ENCODE results near the gene VANGL2. TPM values are rescaled to one million over a fixed set of nuclear protein-coding genes. Genes with fewer than 3 reads are reported as not detected.
A peak's percentile ranks its signal among the peaks of the same experiment; 100 is the strongest.

Gene VANGL2
- total and polyA plus RNA-seq, 7 donors = 0.18 to 0.94 (median 0.44) TPM

- ATAC-seq (no peak), DNase-seq (no peak)
- intact Hi-C loops (cut with DNase I) = no loop called here
- Histone ChIP-seq H3K27ac (no peak overlapping the region), H3K4me3 (no peak overlapping the region), H3K4me1 (no peaks in the 10 kb centered on the region), H3K9me3 (no peaks in the 10 kb centered on the region), H3K27me3 (ENCODE audit: insufficient read depth in 3 of 3, low read length in 2 of 3) (peaks cover 0 to 11% (median 2%) of the 10 kb centered on the region in 3 donors), H3K36me3 (ENCODE audit: insufficient read depth in 1 of 2, low read depth in 1 of 2) (no peaks in the 10 kb centered on the region)
- WGBS, 3 donors = 94 to 95% (median 95%) methylated on average over 8 of the region's 8 CpGs
- no peak for TF ChIP-seq CTCF (IDR thresholded peaks at IDR 0.05)
Measured at GRCh38 chr1:160394673-160395072, 5.7 kb upstream of the VANGL2 start.

- Histone ChIP-seq H3K27ac (no peak overlapping the region), H3K36me3 (ENCODE audit: insufficient read depth in 1 of 2, low read depth in 1 of 2) (no peaks in the 10 kb centered on the region), H3K27me3 (ENCODE audit: insufficient read depth in 3 of 3, low read length in 2 of 3) (peaks cover 0 to 32% (median 7%) of the 10 kb centered on the region in 3 donors), H3K9me3 (no peaks in the 10 kb centered on the region), H3K4me3 (no peak overlapping the region), H3K4me1 (peaks cover 4% of the 10 kb centered on the region)
- TF ChIP-seq CTCF (IDR thresholded peaks at IDR 0.05) = no peak
- WGBS, 3 donors = 52 to 63% (median 55%) methylated on average over 1 of the region's 1 CpG
- intact Hi-C loops (cut with DNase I) = no loop called here
- DNase-seq (no peak), ATAC-seq (no peak)
Measured at GRCh38 chr1:160397651-160398050, 2.7 kb upstream of the VANGL2 start.

GRCh38 chr1:160398823-160399222 is 1.5 kb upstream of the VANGL2 start:
- H3K27ac ChIP-seq = no peak overlapping the region
- intact Hi-C loops (cut with DNase I) = no loop called here
- no peak for ATAC-seq
- no peak for DNase-seq
- H3K4me3 ChIP-seq = no peak overlapping the region
- TF ChIP-seq CTCF (IDR thresholded peaks at IDR 0.05) = no peak
- no peaks in the 10 kb centered on the region for H3K9me3 ChIP-seq
- peaks cover 4% of the 10 kb centered on the region for H3K4me1 ChIP-seq
- WGBS, 3 donors = 73 to 80% (median 80%) methylated on average over 4 of the region's 4 CpGs
- peaks cover 0 to 32% (median 7%) of the 10 kb centered on the region in 3 donors for H3K27me3 ChIP-seq (ENCODE audit: insufficient read depth in 3 of 3, low read length in 2 of 3)
- H3K36me3 ChIP-seq (ENCODE audit: insufficient read depth in 1 of 2, low read depth in 1 of 2) = no peaks in the 10 kb centered on the region

GRCh38 chr1:160399544-160400222 is 681 bp upstream of the VANGL2 start:
- H3K27me3 ChIP-seq (ENCODE audit: insufficient read depth in 3 of 3, low read length in 2 of 3) = peaks cover 0 to 27% (median 7%) of the 10 kb centered on the region in 3 donors
- H3K27ac ChIP-seq = peak overlapping the region; percentile 46
- no peaks in the 10 kb centered on the region for H3K9me3 ChIP-seq
- peak overlapping the region; percentile 74 for H3K4me3 ChIP-seq
- H3K36me3 ChIP-seq (ENCODE audit: insufficient read depth in 1 of 2, low read depth in 1 of 2) = no peaks in the 10 kb centered on the region
- H3K4me1 ChIP-seq = peaks cover 4% of the 10 kb centered on the region
- ATAC-seq = peak in 2 of 4 donors; percentile 3 to 22
- intact Hi-C loops (cut with DNase I) = no loop called here
- 30 to 43% (median 37%) methylated on average over 17 of the region's 17 CpGs for WGBS, 3 donors
- no peak for TF ChIP-seq CTCF (IDR thresholded peaks at IDR 0.05)
- DNase-seq = no peak
